CD1c-positive myeloid dendritic cell (primary cell): ENCODE data around the gene SMC4.
"Not testable (repeated sequence)": the region's sequence is repeated elsewhere in the genome, so short reads cannot be mapped to it uniquely, and the experiment has no call there.

Experiments
- DNase-seq: peaks from one replicate; pipeline ENCODE4 v3.0.0-alpha.2; 2016; ENCODE audit errors: extremely low spot score

SMC4 gene

GRCh38 chr3:160446522-160447056 lies 47.1 kb downstream of the SMC4 start:
- DNase-seq, result no peak

DNA sequence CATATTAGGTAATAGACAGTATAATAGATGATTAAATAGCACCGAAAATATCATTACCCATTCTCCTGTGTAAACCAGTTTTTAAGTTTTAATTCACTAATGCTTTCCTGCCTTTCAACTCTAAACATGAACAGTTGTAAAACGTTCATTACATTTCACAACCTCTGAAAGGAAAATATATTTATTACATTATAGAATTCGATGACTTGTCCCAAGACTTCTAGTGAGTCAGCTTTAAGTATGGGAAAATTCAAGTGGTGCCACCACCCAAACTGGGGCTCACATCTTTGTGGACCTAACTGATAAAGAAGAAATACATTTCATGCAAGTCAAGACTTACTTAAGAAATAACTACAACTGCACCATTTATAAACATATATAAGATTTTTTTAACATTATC lies 48.1 kb downstream of the SMC4 start:
- DNase-seq, result no peak

DNA sequence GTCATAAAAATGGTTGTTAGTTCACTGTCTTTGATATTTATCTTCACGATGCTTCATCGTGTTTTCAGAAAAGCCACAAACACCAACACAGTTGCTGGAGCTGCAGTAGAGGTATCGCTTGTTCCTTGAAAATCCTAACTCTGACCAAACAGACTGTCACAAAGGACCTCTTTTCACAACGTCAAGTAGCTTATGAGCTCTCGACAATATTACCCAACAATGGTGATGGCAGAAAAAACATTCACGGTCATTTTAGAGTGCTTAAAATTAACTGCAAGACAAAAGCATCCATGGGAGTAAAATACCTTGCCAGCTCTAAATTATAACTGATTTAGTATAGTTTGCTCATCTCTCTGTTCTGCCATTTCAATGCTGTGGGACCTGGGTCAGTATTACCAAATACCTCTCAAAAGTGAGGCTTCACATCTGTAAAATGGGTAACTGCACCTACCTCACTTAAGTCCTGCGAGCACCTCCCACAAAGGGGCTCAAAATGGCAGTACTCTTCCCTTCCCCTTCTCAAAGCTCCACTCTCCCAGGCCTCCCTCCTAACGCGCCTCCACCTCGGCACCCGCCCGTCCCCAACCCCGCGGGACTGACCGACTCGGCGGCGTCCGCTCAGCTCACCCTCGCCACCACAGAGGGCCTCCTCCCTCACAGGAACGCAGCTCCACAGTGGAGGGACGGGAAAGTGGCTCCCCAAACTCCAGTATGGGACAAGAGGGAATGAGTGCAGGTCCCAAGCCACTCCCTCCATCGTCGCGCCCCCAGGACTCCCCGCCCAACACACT lies 49.6 kb downstream of the SMC4 start:
- DNase-seq, result peak; percentile 38

DNA sequence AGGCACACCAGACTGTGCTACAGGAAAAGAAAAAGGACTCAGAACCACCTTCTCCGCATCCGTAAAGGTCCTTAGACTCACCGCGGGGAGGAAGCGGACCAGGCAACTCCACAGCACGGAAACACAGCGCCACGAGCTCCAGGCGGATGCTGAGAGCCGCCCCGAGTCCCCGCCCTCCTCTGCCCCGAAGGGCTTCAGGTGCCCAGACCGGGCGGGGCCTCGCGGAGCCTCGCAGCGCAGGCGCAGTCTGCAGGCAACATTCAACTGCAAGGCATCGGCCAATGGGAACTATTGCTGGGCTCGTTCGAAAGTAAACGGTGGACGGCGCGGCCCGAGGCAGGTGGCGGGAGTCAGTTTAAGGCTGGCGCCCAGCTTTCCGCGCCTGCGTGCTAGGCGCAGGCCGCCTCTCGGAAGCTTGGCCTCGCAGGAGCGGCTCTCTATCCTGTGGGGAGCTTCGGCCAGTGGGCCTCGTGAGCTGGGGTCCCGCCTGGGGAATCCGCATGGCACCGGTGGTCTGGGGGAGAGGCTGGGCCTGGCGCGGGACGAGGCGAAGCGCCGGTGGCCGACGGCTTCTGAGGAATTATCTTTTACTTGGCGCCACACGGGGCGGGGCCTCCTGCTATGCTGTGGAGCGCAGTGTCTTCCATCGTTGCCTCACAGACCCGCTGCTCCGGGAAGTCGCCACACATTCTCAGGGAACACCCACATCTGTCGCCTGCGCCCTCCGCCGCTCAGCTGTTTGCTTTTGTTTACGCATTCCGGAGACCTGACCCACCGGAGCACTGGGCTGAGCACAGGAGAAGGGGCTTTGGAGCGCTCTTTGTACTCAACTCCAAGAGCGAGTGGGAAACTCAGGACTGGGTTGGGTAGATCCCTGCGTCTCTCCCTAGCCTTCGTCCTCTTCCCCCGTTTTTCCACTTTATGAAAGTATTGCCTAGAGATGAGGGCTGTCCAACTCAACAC lies 50.5 kb downstream of the SMC4 start, which contains the start of gene TRIM59:
Gene TRIM59, minus strand, starts transcription at position 151 of the 963 bp plus-strand sequence. CDS start 10,603 bp downstream, outside the sequence.
- DNase-seq, result peak; percentile 95

GRCh38 chr3:160450846-160451245 lies 51.4 kb downstream of the SMC4 start:
- DNase-seq, result no peak

GRCh38 chr3:160451602-160452001 lies 52.2 kb downstream of the SMC4 start:
- DNase-seq, result no peak

- not testable (repeated sequence) for DNase-seq
These were observed 52.8 kb downstream of the SMC4 start for GRCh38 chr3:160452251-160452650.

DNA sequence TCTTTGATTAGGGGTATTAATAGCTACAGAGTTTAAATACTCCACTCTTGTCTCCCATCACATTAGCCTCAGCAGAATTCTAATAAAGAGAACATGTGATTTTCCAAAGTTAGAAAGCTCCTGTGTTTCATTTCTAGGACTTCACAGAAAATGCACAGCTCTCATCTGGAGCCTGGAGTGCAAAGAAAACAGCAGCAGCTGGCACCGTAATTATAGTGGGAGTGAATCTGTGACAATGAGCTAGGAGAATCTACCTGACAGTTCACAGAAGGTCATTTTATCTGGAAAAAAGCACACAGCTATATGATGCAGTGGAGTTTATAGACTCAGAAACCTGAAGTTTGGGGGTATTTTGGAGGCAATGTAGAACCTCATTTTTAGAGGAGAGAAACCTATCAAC lies 55.5 kb downstream of the SMC4 start:
- DNase-seq, result no peak

- DNase-seq, result no peak
These were observed 56.4 kb downstream of the SMC4 start for GRCh38 chr3:160455846-160456245.

GRCh38 chr3:160458151-160458550 lies 58.7 kb downstream of the SMC4 start:
- no peak for DNase-seq

- DNase-seq, result no peak
These were observed 60.1 kb downstream of the SMC4 start for GRCh38 chr3:160459450-160459970.

GRCh38 chr3:160460033-160460432 lies 60.6 kb downstream of the SMC4 start:
- DNase-seq, result no peak

- DNase-seq, result no peak
These were observed 64.9 kb downstream of the SMC4 start for GRCh38 chr3:160464321-160464720.

GRCh38 chr3:160464971-160465370 lies 65.5 kb downstream of the SMC4 start:
- DNase-seq, result no peak

GRCh38 chr3:160470181-160470580 lies 70.7 kb downstream of the SMC4 start:
- DNase-seq, result no peak

- no peak for DNase-seq
These were observed 72.4 kb downstream of the SMC4 start for GRCh38 chr3:160471892-160472291.

DNA sequence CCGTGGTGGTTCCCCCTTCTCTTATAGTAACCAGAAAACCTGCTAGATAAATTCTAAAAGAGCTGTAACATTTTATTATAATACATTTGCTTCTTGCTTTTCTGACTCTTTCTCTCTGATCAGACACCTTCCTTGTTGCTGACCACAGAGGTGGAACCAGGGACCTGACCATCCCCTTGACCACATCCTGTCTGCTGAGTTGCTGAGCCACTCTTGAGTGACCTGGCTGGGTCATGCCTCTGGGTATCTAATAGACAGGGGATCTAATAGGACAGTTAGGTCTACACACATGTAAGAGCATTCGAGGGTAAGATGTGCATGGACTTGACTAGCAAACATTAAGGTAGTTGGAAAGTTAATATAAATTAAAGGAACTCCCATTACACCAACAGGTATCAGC lies 72.9 kb downstream of the SMC4 start:
- DNase-seq, result no peak

GRCh38 chr3:160473221-160473620 lies 73.8 kb downstream of the SMC4 start:
- DNase-seq, result no peak

DNA sequence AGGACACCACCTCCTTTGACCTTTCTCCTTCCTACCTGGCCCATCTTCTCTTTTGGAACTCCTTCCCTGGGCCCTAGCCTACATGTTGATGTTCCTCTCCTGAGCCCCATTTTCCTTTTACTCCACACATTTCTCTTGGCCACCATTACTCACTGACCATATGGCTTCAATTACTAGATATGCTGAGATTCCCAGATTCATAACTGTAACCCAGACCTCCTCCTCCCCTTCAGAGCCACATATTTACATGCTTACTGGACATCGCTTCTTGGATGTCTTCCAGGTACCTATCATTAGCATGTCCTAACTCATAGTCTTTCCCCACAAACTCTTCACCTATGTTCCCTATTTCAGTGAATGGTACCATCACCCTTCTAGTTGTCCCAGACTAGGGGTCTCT lies 74.5 kb downstream of the SMC4 start:
- DNase-seq, result no peak

DNA sequence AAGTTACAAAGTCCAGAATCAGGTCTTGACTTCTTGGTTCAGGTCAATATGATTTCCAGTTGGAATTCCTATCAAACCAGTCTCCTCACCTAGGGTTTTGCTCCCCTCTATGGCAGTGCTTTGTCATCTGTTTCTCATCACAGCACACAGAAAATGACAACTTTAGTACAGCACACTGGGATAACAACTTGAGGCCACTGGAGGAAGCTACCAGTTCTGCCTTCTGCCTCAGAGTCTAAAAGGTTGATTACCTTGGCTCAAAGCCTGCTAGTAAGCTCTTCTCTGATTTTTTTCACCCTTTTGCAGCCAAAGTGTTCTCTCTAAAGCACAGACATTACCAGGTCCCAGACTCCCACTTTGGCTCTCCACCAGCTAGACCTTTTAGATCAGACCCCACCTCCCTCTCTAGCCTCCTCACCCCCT lies 75.0 kb downstream of the SMC4 start:
- DNase-seq, result no peak

- DNase-seq, result no peak
These were observed 75.7 kb downstream of the SMC4 start for GRCh38 chr3:160475153-160475552.

- DNase-seq, result no peak
These were observed 76.4 kb downstream of the SMC4 start for GRCh38 chr3:160475884-160476283.
